Adipose tissue (tissue), 3 donors: ENCODE measurements around the gene ARHGAP24. TPM values are rescaled to one million over a fixed set of nuclear protein-coding genes. Genes with fewer than 3 reads are reported as not detected.
A peak's percentile ranks its signal among the peaks of the same experiment; 100 is the strongest.

Experiments used
- H3K27ac ChIP-seq: one replicate; pipeline ENCODE4 v1.5.1; 2013; ENCODE audit warnings: low read depth, low read length
- WGBS, 3 donors: extraction: QIAGEN DNeasy Blood & Tissue Kit; methylation state at CpG; one replicate each; pipeline ENCODE4 v1.1.7; 2013; 5-methylcytosine and 5-hydroxymethylcytosine counted together
- polyA plus RNA-seq, 3 donors: library from polyadenylated mRNA; stranded (reverse); fragments of 200-250 nt; gene quantifications; one replicate each; pipeline ENCODE4 v1.2.3, GENCODE V29; 2013
- donor health status: healthy with polysubstance abuse.
- donor health status: Bipolar disorder and iron deficiency.
- donor health status: healthy.

ARHGAP24 gene
- polyA plus RNA-seq, 3 donors: 7.9 to 10.3 (median 8.5) TPM

GRCh38 chr4:85773372-85773771 lies 298.4 kb downstream of the ARHGAP24 start:
- H3K27ac ChIP-seq: no peak overlapping the region
- WGBS, 3 donors: 84 to 86% (median 85%) methylated on average over 1 of the region's 1 CpG

DNA sequence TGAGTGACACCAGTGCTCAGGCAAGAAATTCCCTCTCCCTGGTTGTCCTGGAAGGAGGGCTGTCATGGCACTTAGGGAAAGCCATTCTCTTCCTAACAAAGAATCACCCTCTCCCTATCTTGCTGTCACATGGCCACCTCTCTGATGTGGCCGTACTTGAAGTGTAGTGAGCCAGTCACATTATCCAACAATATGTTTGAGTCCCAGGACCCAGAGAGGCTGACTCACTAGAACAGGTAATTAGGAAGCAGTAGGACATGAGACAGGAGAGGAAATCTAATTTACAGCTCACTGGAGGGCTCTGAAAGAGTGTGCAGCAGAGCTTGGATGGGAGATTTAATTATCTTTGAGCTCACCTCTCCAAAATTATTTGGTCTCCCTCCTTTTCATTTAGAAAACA lies 299.1 kb downstream of the ARHGAP24 start:
- H3K27ac ChIP-seq: no peak overlapping the region
- WGBS, 3 donors: 40 to 96% (median 90%) methylated on average over 1 of the region's 1 CpG

- no peak overlapping the region for H3K27ac ChIP-seq
- WGBS, 3 donors: 36 to 81% (median 80%) methylated on average over 3 of the region's 3 CpGs
Observed at GRCh38 chr4:85774489-85774888, 299.5 kb downstream of the ARHGAP24 start.

- peak overlapping the region; percentile 28 for H3K27ac ChIP-seq
Observed at GRCh38 chr4:85776096-85776495, 301.1 kb downstream of the ARHGAP24 start.

DNA sequence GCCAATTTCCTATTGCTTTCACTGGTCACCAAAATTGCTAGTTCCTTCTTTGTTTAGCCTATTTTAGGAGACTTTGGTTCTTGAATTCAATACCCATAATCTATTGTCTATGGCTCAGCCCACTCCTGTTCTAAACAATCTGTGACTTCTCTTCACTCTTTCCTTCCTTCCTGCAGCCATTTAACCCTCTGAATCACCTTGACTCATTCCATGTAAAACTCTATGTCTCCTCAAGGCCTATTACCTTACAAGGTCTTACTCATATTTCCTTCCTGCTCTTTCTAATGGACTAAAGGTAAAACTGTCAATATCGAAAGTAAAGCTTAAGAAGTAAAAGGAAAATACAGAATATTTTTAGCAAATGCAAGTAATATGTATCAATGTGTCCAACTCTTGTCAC lies 301.6 kb downstream of the ARHGAP24 start:
- 74 to 88% (median 77%) methylated on average over 1 of the region's 1 CpG for WGBS, 3 donors
- H3K27ac ChIP-seq: peak overlapping the region; percentile 28

More at GRCh38 chr4:85776096-85776495, 301.1 kb downstream of the ARHGAP24 start:
- WGBS, 3 donors: 60 to 77% (median 68%) methylated on average over 2 of the region's 2 CpGs

DNA sequence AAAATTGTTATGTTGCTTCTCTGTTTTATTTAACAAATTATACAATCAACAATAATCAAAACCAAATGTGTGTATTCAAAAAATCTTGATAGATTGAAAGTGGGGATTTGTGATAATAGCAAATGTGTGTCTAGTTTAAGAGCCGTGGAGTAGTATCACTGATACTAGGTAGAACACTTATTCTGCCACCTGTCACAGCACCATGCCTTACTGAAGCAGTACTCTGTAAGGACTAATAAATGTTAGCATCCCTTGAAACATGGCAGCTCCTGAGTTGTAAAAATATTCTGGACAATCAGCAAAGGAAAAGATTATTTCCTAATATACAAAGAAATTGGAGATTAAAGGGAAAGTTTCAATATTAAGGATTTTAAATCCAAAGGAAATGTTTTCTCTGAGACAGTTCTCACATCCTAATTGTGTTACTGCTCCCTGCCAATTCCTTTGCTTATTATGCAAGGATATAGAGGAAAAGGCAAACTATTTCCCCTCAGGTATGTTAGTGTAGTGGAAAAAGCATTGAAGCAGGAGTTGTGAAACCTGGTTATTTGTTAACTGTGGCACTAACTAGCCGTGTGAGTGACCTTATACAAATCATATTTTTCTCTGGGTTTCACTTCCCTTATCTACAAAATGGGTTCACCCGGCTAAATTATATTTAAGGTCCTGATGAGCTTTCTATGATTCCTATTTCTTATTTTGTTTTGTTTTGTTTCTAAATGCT lies 303.1 kb downstream of the ARHGAP24 start:
- WGBS, 3 donors: 15 to 47% (median 44%) methylated on average over 3 of the region's 3 CpGs
- no peak overlapping the region for H3K27ac ChIP-seq

DNA sequence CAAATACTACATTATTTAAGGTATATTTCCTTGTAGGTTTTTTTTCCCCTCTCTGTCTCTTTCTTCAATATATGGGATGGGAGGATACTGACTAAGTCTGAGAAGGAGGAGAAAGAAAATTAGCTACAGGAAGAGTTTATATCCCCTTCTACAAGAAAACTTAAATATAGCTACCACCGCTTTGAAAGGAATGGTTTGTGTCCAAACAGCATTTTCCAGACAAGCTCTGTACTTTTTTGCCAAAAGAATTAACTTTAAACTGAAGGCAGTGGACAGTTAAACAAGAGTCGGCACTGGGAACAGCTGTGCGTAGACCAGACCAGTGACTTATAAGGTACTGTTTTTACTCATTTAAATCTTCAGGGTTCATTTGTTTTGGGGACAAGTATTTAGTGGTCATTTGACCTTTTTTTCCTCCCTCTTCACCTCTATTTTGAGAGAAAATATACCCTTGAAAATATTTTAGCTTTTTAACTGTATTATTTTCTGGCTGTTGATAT lies 303.7 kb downstream of the ARHGAP24 start:
- 22 to 43% (median 37%) methylated on average over 3 of the region's 3 CpGs for WGBS, 3 donors
- H3K27ac ChIP-seq: no peak overlapping the region

- H3K27ac ChIP-seq: no peak overlapping the region
Observed at GRCh38 chr4:85779165-85779564, 304.2 kb downstream of the ARHGAP24 start.

DNA sequence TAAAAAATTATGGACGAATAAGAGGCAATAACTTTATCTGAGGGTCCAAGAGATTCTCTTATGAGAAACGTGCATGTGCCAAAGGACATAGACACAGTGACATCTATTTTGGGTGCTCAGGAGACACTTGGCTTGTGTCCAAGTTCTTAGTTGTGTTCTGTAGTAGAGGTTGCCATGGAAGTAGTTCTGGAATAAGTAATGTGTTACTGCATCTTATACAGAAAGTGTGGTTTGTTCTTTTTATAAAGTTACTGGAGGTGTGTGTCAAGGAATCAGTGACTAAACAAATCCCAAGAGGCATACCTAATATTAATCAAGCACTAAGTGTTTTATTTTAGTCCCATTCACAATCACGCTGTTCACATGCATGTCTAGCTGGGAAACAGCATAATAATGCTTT lies 305.7 kb downstream of the ARHGAP24 start:
- 42 to 83% (median 56%) methylated on average over 3 of the region's 3 CpGs for WGBS, 3 donors
- H3K27ac ChIP-seq: no peak overlapping the region

- no peak overlapping the region for H3K27ac ChIP-seq
- 56 to 65% (median 57%) methylated on average over 2 of the region's 2 CpGs for WGBS, 3 donors
Observed at GRCh38 chr4:85783483-85783882, 308.5 kb downstream of the ARHGAP24 start.

- H3K27ac ChIP-seq: no peak overlapping the region
- 66 to 100% (median 77%) methylated on average over 1 of the region's 1 CpG for WGBS, 3 donors
Observed at GRCh38 chr4:85783900-85784299, 308.9 kb downstream of the ARHGAP24 start.

DNA sequence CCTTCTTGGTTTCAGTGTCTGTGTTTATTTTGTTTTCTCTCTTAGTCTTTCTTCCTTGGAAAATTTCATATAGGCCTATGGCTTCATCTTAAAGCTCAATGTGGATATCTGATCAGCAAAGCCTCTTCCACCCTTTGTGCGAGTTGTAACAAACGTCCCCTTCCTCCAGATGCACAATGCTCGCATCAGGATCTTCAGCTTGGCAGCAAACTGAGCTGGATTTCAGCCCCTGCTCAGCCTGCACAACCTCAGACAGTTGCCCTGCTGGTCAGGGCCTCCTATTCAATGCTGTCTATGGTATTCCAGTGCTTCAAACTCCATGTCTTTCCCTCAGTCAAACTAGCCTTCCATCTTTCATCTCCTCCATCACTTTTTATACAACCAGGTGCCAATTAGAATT lies 309.4 kb downstream of the ARHGAP24 start:
- WGBS, 3 donors: 86 to 89% (median 87%) methylated on average over 3 of the region's 3 CpGs
- H3K27ac ChIP-seq: no peak overlapping the region

- no peak overlapping the region for H3K27ac ChIP-seq
- 95 to 98% (median 96%) methylated on average over 1 of the region's 1 CpG for WGBS, 3 donors
Observed at GRCh38 chr4:85784947-85785346, 310.0 kb downstream of the ARHGAP24 start.

GRCh38 chr4:85787133-85787532 lies 312.2 kb downstream of the ARHGAP24 start:
- no peak overlapping the region for H3K27ac ChIP-seq
- WGBS, 3 donors: 75 to 86% (median 78%) methylated on average over 3 of the region's 3 CpGs

- H3K27ac ChIP-seq: no peak overlapping the region
- WGBS, 3 donors: 43 to 54% (median 46%) methylated on average over 2 of the region's 2 CpGs
Observed at GRCh38 chr4:85788604-85789003, 313.7 kb downstream of the ARHGAP24 start.

GRCh38 chr4:85789241-85789640 lies 314.3 kb downstream of the ARHGAP24 start:
- no peak overlapping the region for H3K27ac ChIP-seq
- 78 to 92% (median 80%) methylated on average over 3 of the region's 3 CpGs for WGBS, 3 donors

GRCh38 chr4:85790582-85790981 lies 315.6 kb downstream of the ARHGAP24 start:
- H3K27ac ChIP-seq: no peak overlapping the region

DNA sequence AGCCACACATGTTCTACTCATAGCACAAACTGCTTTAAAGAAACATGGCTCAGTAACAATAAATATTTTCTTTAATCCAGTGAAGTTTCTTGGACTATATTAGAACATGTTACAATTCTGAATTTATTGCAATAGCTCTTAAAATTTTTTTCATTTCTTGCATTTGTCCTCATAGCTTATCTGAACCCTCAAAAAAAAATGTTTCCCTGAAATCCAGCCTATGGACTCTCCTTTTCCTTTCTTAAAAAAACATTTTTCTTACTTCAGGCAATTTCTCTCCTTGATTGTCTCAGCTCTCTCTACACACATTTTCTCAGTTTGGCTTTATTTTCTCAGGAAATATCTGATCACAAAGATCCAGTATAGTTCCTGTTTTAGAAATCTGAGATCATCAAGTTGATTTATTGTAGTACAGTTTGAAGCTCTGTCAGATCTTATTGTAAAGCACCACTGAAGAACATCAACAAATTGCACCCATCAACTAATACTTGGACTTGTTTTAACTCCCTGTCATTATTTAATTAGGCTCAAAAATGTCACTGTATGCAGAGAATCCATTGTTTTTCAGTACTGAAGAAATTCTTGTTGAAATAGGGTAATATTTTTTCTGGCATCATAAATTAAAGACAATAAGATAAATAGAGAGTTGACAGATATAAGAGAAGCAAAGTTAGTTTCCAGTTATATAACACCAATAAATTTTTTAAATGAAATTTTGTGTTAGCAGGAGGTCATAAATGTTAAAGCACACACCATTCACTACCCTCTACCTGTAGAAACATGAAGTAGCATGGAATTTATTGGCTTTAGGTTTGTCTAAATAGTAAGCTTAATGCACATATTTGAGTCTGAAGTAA lies 317.7 kb downstream of the ARHGAP24 start:
- no peak overlapping the region for H3K27ac ChIP-seq

DNA sequence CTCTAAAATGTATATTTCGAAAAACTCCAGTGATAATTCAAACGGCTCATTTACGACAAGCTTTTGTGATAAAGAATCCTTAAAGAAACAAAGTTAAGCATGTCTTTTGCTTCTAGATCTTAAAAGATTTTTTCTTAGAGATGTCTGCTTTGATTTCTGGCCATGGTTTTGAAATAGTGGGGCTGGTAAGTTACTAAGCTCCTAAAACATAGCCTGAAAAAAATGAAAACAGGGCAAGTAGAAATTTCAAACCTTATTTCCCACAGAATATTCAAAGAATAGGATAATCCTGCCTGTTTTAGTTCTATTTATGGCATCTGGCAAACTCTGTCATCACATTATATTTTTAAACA lies 318.3 kb downstream of the ARHGAP24 start:
- H3K27ac ChIP-seq: no peak overlapping the region
- WGBS, 3 donors: 77 to 87% (median 82%) methylated on average over 3 of the region's 3 CpGs
